HEK293 (cell line): ENCODE measurements around the gene COL4A1.

Source experiments
- CTCF ChIA-PET: fragments of 350-600 bp; formaldehyde crosslinking; extraction: SDS; loops from one replicate; lab custom pipeline; 2021; ENCODE audit warnings: antibody characterized with exemption; lab: Yijun Ruan, JAX
- POLR2A ChIA-PET: fragments of 300-600 bp; formaldehyde crosslinking; extraction: SDS; loops from one replicate; lab custom pipeline; 2020; ENCODE audit warnings: antibody characterized with exemption, inconsistent platforms; lab: Yijun Ruan, JAX
- H3K27ac ChIP-seq: fragments of 200-500 bp; sonication (Bioruptor generic); 2 replicates; pipeline ENCODE4 v1.5.1; 2014; ENCODE audit warnings: low read depth, low read length, control low read depth, inconsistent platforms; ENCODE audit errors: extremely low read depth
- H3K36me3 ChIP-seq, 2 experiments: fragments of 200-500 bp in 1 of 2; sonication (Bioruptor generic) in 1 of 2; 1 replicate in 1 of 2; 2 replicates in 1 of 2; pipeline ENCODE4 v1.5.1; 2014 to 2017; ENCODE audit warnings: inconsistent platforms in 2 of 2, low read length in 2 of 2; ENCODE audit not compliant: control insufficient read depth in 2 of 2, insufficient read depth in 1 of 2
- H3K4me1 ChIP-seq: fragments of 200-500 bp; sonication (Bioruptor generic); 2 replicates; pipeline ENCODE4 v1.5.1; 2014; ENCODE audit warnings: mild to moderate bottlenecking, low read length, inconsistent platforms; ENCODE audit not compliant: control insufficient read depth, insufficient read depth
- H3K4me3 ChIP-seq: 2 replicates; pipeline ENCODE4 v1.5.1; 2011; ENCODE audit warnings: low read depth, mild to moderate bottlenecking, control low read depth, low read length, moderate library complexity
- H3K9me3 ChIP-seq: fragments of 200-500 bp; sonication (Bioruptor generic); 2 replicates; pipeline ENCODE4 v1.5.1; 2014; ENCODE audit warnings: low read depth, low read length, inconsistent platforms; ENCODE audit not compliant: control insufficient read depth, insufficient read depth
- ELK4 ChIP-seq: IDR thresholded peaks from 2 replicates; pipeline ENCODE4 v1.6.1; 2011; ENCODE audit warnings: mild to moderate bottlenecking, low read depth, low read length, borderline replicate concordance
- FEZF1 ChIP-seq: fragments of 450-650 bp; formaldehyde crosslinking; IDR thresholded peaks from 2 replicates; pipeline ENCODE4 v1.5.1; 2016; ENCODE audit warnings: missing biosample characterization, missing genetic modification characterization
- REPIN1 ChIP-seq: fragments of 450-650 bp; formaldehyde crosslinking; IDR thresholded peaks from 2 replicates; pipeline ENCODE4 v1.5.1; 2017; ENCODE audit warnings: missing biosample characterization, missing genetic modification characterization, low read depth
- ZBTB1 ChIP-seq: fragments of 450-650 bp; formaldehyde crosslinking; IDR thresholded peaks from 2 replicates; pipeline ENCODE4 v1.5.1; 2016; ENCODE audit warnings: missing biosample characterization, missing genetic modification characterization
- ZBTB20 ChIP-seq: fragments of 450-650 bp; formaldehyde crosslinking; IDR thresholded peaks from 2 replicates; pipeline ENCODE4 v1.5.1; 2016; ENCODE audit warnings: missing biosample characterization, missing genetic modification characterization
- ZFP3 ChIP-seq: fragments of 450-650 bp; formaldehyde crosslinking; IDR thresholded peaks from 2 replicates; pipeline ENCODE4 v1.5.1; 2016; ENCODE audit warnings: low read depth, missing biosample characterization, missing genetic modification characterization
- ZNF140 ChIP-seq: fragments of 450-650 bp; formaldehyde crosslinking; IDR thresholded peaks from 2 replicates; pipeline ENCODE4 v1.5.1; 2016; ENCODE audit warnings: missing biosample characterization, missing genetic modification characterization
- ZNF18 ChIP-seq: fragments of 450-650 bp; formaldehyde crosslinking; IDR thresholded peaks from 2 replicates; pipeline ENCODE4 v1.5.1; 2016; ENCODE audit warnings: missing biosample characterization, missing genetic modification characterization
- ZNF211 ChIP-seq: fragments of 450-650 bp; formaldehyde crosslinking; IDR thresholded peaks from 2 replicates; pipeline ENCODE4 v1.5.1; 2016; ENCODE audit warnings: low read depth, missing biosample characterization, missing genetic modification characterization
- ZNF266 ChIP-seq: fragments of 450-650 bp; formaldehyde crosslinking; IDR thresholded peaks from 2 replicates; pipeline ENCODE4 v1.5.1; 2016; ENCODE audit warnings: missing biosample characterization, missing genetic modification characterization, low read depth
- ZNF280C ChIP-seq: fragments of 450-650 bp; formaldehyde crosslinking; IDR thresholded peaks from 2 replicates; pipeline ENCODE4 v1.5.1; 2016; ENCODE audit warnings: missing biosample characterization, missing genetic modification characterization
- ZNF292 ChIP-seq: fragments of 450-650 bp; formaldehyde crosslinking; IDR thresholded peaks from 2 replicates; pipeline ENCODE4 v1.5.1; 2016; ENCODE audit warnings: low read depth, missing biosample characterization, missing genetic modification characterization, borderline replicate concordance
- ZNF707 ChIP-seq: fragments of 450-650 bp; formaldehyde crosslinking; IDR thresholded peaks from 2 replicates; pipeline ENCODE4 v1.5.1; 2016; ENCODE audit warnings: missing biosample characterization, missing genetic modification characterization
- ZXDB ChIP-seq: fragments of 450-650 bp; formaldehyde crosslinking; IDR thresholded peaks from 2 replicates; pipeline ENCODE4 v1.5.1; 2016; ENCODE audit warnings: missing biosample characterization, missing genetic modification characterization
- TF ChIP-seq, protein P1 (sequence below): fragments of 450-650 bp; formaldehyde crosslinking; IDR thresholded peaks from 2 replicates; pipeline ENCODE4 v1.5.1; 2016; ENCODE audit warnings: missing biosample characterization, missing genetic modification characterization
- TF ChIP-seq, protein P2 (sequence below): fragments of 450-650 bp; formaldehyde crosslinking; conservative IDR thresholded peaks from 2 replicates; pipeline ENCODE4 v1.5.1; 2016; ENCODE audit warnings: low read depth, missing biosample characterization, missing genetic modification characterization
- TF ChIP-seq, protein P3 (sequence below): sonication (generic); formaldehyde crosslinking; IDR thresholded peaks from 2 replicates; pipeline ENCODE4 v1.8.1; 2022; ENCODE audit warnings: mild to moderate bottlenecking, moderate library complexity, missing genetic modification reagents

Gene COL4A1

DNA sequence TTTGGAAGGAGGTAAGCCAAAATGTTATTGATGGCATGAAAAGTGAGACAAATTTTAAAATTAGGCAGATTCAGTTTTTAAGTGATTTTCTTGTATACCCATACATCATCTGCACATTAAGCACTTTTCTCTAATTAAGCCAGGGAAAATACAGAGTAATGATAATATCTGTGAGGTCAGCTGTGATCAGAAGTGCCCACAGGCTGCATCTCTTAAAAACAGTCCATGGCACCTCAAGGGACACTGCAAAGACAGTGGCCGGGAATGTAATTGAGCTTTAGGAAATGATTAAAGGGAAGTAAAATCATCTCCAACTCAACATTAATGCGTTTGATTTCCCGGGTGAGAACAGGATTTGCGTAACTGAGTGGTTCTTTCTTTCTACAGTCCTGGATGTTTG, 2.0 kb downstream of the COL4A1 start:
- ChIA-PET POLR2A (interaction anchor here (4.2 kb wide), 1 partner anchor 43 kb away, joined by 18 read pairs; no protein-coding TSS in a partner anchor), CTCF (interaction anchor here (1.1 to 1.3 kb wide), 3 partner anchors 66 to 107 kb away, joined by 4 to 6 read pairs (median 5); no protein-coding TSS in a partner anchor)
- no peak overlapping the region for H3K27ac ChIP-seq
- no peak for TF ChIP-seq ELK4
- TF ChIP-seq, protein P1, sequence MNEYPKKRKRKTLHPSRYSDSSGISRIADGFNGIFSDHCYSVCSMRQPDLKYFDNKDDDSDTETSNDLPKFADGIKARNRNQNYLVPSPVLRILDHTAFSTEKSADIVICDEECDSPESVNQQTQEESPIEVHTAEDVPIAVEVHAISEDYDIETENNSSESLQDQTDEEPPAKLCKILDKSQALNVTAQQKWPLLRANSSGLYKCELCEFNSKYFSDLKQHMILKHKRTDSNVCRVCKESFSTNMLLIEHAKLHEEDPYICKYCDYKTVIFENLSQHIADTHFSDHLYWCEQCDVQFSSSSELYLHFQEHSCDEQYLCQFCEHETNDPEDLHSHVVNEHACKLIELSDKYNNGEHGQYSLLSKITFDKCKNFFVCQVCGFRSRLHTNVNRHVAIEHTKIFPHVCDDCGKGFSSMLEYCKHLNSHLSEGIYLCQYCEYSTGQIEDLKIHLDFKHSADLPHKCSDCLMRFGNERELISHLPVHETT: no peak
- no peak for TF ChIP-seq ZNF280C (tag by site-specific recombination)
- no peak for TF ChIP-seq ZNF18 (tag by site-specific recombination)
- TF ChIP-seq FEZF1 (tag by site-specific recombination): no peak
- TF ChIP-seq ZNF140 (tag by site-specific recombination): no peak
- no peak for TF ChIP-seq REPIN1 (tag by site-specific recombination)
- no peak for TF ChIP-seq ZNF211 (tag by site-specific recombination)
- TF ChIP-seq ZNF266 (tag by site-specific recombination): no peak
- TF ChIP-seq, protein P2, sequence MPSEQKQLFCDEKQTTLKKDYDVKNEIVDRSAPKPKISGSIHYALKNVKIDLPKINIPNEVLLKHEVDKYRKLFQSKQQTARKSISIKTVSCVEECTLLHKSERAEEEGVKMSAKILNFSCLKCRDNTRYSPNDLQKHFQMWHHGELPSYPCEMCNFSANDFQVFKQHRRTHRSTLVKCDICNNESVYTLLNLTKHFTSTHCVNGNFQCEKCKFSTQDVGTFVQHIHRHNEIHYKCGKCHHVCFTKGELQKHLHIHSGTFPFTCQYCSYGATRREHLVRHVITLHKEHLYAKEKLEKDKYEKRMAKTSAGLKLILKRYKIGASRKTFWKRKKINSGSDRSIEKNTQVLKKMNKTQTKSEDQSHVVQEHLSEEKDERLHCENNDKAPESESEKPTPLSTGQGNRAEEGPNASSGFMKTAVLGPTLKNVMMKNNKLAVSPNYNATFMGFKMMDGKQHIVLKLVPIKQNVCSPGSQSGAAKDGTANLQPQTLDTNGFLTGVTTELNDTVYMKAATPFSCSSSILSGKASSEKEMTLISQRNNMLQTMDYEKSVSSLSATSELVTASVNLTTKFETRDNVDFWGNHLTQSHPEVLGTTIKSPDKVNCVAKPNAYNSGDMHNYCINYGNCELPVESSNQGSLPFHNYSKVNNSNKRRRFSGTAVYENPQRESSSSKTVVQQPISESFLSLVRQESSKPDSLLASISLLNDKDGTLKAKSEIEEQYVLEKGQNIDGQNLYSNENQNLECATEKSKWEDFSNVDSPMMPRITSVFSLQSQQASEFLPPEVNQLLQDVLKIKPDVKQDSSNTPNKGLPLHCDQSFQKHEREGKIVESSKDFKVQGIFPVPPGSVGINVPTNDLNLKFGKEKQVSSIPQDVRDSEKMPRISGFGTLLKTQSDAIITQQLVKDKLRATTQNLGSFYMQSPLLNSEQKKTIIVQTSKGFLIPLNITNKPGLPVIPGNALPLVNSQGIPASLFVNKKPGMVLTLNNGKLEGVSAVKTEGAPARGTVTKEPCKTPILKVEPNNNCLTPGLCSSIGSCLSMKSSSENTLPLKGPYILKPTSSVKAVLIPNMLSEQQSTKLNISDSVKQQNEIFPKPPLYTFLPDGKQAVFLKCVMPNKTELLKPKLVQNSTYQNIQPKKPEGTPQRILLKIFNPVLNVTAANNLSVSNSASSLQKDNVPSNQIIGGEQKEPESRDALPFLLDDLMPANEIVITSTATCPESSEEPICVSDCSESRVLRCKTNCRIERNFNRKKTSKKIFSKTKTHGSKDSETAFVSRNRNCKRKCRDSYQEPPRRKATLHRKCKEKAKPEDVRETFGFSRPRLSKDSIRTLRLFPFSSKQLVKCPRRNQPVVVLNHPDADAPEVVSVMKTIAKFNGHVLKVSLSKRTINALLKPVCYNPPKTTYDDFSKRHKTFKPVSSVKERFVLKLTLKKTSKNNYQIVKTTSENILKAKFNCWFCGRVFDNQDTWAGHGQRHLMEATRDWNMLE (tag by site-specific recombination): no peak
- no peak for TF ChIP-seq ZXDB (tag by site-specific recombination)
- TF ChIP-seq ZNF292 (tag by site-specific recombination): no peak
- TF ChIP-seq ZNF707: no peak
- TF ChIP-seq, protein P3, sequence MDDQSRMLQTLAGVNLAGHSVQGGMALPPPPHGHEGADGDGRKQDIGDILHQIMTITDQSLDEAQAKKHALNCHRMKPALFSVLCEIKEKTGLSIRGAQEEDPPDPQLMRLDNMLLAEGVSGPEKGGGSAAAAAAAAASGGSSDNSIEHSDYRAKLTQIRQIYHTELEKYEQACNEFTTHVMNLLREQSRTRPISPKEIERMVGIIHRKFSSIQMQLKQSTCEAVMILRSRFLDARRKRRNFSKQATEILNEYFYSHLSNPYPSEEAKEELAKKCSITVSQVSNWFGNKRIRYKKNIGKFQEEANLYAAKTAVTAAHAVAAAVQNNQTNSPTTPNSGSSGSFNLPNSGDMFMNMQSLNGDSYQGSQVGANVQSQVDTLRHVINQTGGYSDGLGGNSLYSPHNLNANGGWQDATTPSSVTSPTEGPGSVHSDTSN (CRISPR knock-in tag): no peak
- TF ChIP-seq ZFP3 (tag by site-specific recombination): no peak
- no peak for TF ChIP-seq ZBTB20 (tag by site-specific recombination)
- no peak for TF ChIP-seq ZBTB1 (tag by site-specific recombination)
- no peak overlapping the region for H3K4me3 ChIP-seq
- H3K36me3 ChIP-seq: no peaks in the 10 kb centered on the region; a peak in 1 of 3 replicates
- no peaks in the 10 kb centered on the region for H3K4me1 ChIP-seq
- H3K9me3 ChIP-seq: no peaks in the 10 kb centered on the region
